Mesothelial cell of epicardium (in vitro differentiated cells): ENCODE results near the gene CNKSR3. TPM values are rescaled to one million over a fixed set of nuclear protein-coding genes. Genes with fewer than 3 reads are reported as not detected.

Experiments used
- DNase-seq, 2 experiments: peaks; one replicate each; pipeline ENCODE4 v3.0.0; 2021; ENCODE audit warnings: low spot score in 2 of 2; ENCODE audit not compliant: unreplicated experiment in 2 of 2
- H3K27ac Mint-ChIP-seq: 2 replicates; pipeline ENCODE4 v1.8.0; 2021; ENCODE audit warnings: mixed read lengths
- H3K27me3 Mint-ChIP-seq: 2 replicates; pipeline ENCODE4 v1.8.0; 2021; ENCODE audit warnings: low read depth, mixed read lengths
- H3K36me3 Mint-ChIP-seq: 2 replicates; pipeline ENCODE4 v1.8.0; 2021; ENCODE audit warnings: mixed read lengths
- H3K4me1 Mint-ChIP-seq: 2 replicates; pipeline ENCODE4 v1.8.0; 2021; ENCODE audit warnings: mixed read lengths
- H3K4me3 Mint-ChIP-seq: 2 replicates; pipeline ENCODE4 v1.8.0; 2021; ENCODE audit warnings: mild to moderate bottlenecking, moderate library complexity, mixed read lengths
- H3K9me3 Mint-ChIP-seq: 2 replicates; pipeline ENCODE4 v1.8.0; 2021; ENCODE audit warnings: mixed read lengths
- CTCF ChIP-seq: fragments of 200-600 bp; sonication (generic); IDR thresholded peaks from one replicate; pipeline ENCODE4 v1.5.0; 2021; ENCODE audit warnings: antibody characterized with exemption; ENCODE audit not compliant: unreplicated experiment
- total RNA-seq: library from RNA; stranded (reverse); gene quantifications from 3 replicates; pipeline ENCODE4 v1.2.1, GENCODE V29; 2021

The CNKSR3 gene
- total RNA-seq, 1 donor from 2014 or later, result 13.4 TPM

- no peak for DNase-seq
- Mint-ChIP-seq H3K4me3 (no peak overlapping the region), H3K36me3 (no peaks in the 10 kb centered on the region), H3K9me3 (peaks cover 6% of the 10 kb centered on the region), H3K4me1 (peaks cover 29% of the 10 kb centered on the region), H3K27me3 (no peaks in the 10 kb centered on the region), H3K27ac (no peak overlapping the region)
- no peak for TF ChIP-seq CTCF
Observed at GRCh38 chr6:154382740-154383139, 127.7 kb downstream of the CNKSR3 start.

- Mint-ChIP-seq H3K27me3 (no peaks in the 10 kb centered on the region), H3K4me3 (no peak overlapping the region), H3K9me3 (peaks cover 6% of the 10 kb centered on the region), H3K4me1 (peaks cover 21% of the 10 kb centered on the region), H3K27ac (no peak overlapping the region), H3K36me3 (no peaks in the 10 kb centered on the region)
- TF ChIP-seq CTCF, result no peak
- DNase-seq, result no peak
Observed at GRCh38 chr6:154381548-154381947, 128.9 kb downstream of the CNKSR3 start.

GRCh38 chr6:154380741-154381140 is 129.7 kb downstream of the CNKSR3 start:
- Mint-ChIP-seq H3K4me3 (no peak overlapping the region), H3K36me3 (no peaks in the 10 kb centered on the region), H3K9me3 (peaks cover 6% of the 10 kb centered on the region), H3K27me3 (no peaks in the 10 kb centered on the region), H3K4me1 (peaks cover 21% of the 10 kb centered on the region), H3K27ac (peak overlapping the region; percentile 67)
- DNase-seq, result no peak
- TF ChIP-seq CTCF, result no peak

- Mint-ChIP-seq H3K27ac (no peak overlapping the region), H3K36me3 (no peaks in the 10 kb centered on the region), H3K4me3 (no peak overlapping the region), H3K27me3 (no peaks in the 10 kb centered on the region), H3K4me1 (peaks cover 14% of the 10 kb centered on the region), H3K9me3 (peaks cover 6% of the 10 kb centered on the region)
- no peak for DNase-seq
- TF ChIP-seq CTCF, result no peak
Observed at GRCh38 chr6:154379585-154379984, 130.9 kb downstream of the CNKSR3 start.

- Mint-ChIP-seq H3K27me3 (no peaks in the 10 kb centered on the region), H3K36me3 (no peaks in the 10 kb centered on the region), H3K4me1 (peaks cover 5% of the 10 kb centered on the region), H3K4me3 (no peak overlapping the region), H3K27ac (no peak overlapping the region), H3K9me3 (peaks cover 6% of the 10 kb centered on the region)
- TF ChIP-seq CTCF, result no peak
- no peak for DNase-seq
Observed at GRCh38 chr6:154378518-154378917, 132.0 kb downstream of the CNKSR3 start.

- no peak for TF ChIP-seq CTCF
- Mint-ChIP-seq H3K4me3 (no peak overlapping the region), H3K4me1 (peaks cover 5% of the 10 kb centered on the region), H3K9me3 (peaks cover under 1% of the 10 kb centered on the region), H3K27ac (no peak overlapping the region), H3K27me3 (no peaks in the 10 kb centered on the region), H3K36me3 (no peaks in the 10 kb centered on the region)
- DNase-seq, result no peak
Observed at GRCh38 chr6:154377726-154378125, 132.8 kb downstream of the CNKSR3 start.
